Mucosa of descending colon (tissue), 3 donors: Measurements from ENCODE around the gene OSBPL5. TPM values are rescaled to one million over a fixed set of nuclear protein-coding genes. Genes with fewer than 3 reads are reported as not detected.

Source experiments
- ATAC-seq: fragments of 200-7000 bp; cut with Tn5 transposase; one replicate; pipeline ENCODE4 v1.9.1; 2020; ENCODE audit warnings: mild to moderate bottlenecking, moderate library complexity
- DNase-seq, 3 donors: peaks; one replicate each; pipeline ENCODE4 v3.0.0-alpha.2; 2020
- H3K36me3 ChIP-seq: fragments of 200-600 bp; one replicate; pipeline ENCODE4 v1.8.0; 2021; ENCODE audit warnings: low read depth, mild to moderate bottlenecking
- H3K4me1 ChIP-seq: fragments of 200-600 bp; one replicate; pipeline ENCODE4 v1.8.0; 2021; ENCODE audit warnings: low read depth, mild to moderate bottlenecking
- H3K4me3 ChIP-seq: fragments of 200-600 bp; one replicate; pipeline ENCODE4 v1.8.0; 2021; ENCODE audit warnings: mild to moderate bottlenecking
- H3K9me3 ChIP-seq: fragments of 200-600 bp; one replicate; pipeline ENCODE4 v1.8.0; 2021; ENCODE audit warnings: mild to moderate bottlenecking
- intact Hi-C, 2 donors: fragments of 100-400 bp; cut with DNase I in 1 of 2; cut with micrococcal nuclease in 1 of 2; formaldehyde crosslinking; loops; one replicate each; pipeline versions ENCODE4 v1.11.0 to v1.11.1; 2022; cut with DNase I, micrococcal nuclease
- total RNA-seq, 3 donors: library from RNA; stranded (reverse); fragmentation: NEBNext Ultra II Directional in 2 of 3; extraction: Animal tissue kit (Norgen Biotek cat#: 25700) in 2 of 3; gene quantifications; one replicate each; pipeline versions ENCODE4 v1.2.1 to v1.2.4, GENCODE V29; 2021 to 2023
- TF ChIP-seq, protein P1 (sequence below): fragments of 200-600 bp; IDR thresholded peaks from one replicate; pipeline ENCODE4 v1.8.0; 2022; ENCODE audit warnings: antibody characterized with exemption, mild to moderate bottlenecking
- donor health status: DM: no; HTN: no; CAD: no; lungs with moderate emphysema.
- donor health status: DM: no; HTN: no; CAD: no.
- donor health status: DM: no; HTN: yes; CAD: no.

Gene OSBPL5
- total RNA-seq, 3 donors from 2014 or later, result 43.6 to 64.1 (median 52.4) TPM

DNA sequence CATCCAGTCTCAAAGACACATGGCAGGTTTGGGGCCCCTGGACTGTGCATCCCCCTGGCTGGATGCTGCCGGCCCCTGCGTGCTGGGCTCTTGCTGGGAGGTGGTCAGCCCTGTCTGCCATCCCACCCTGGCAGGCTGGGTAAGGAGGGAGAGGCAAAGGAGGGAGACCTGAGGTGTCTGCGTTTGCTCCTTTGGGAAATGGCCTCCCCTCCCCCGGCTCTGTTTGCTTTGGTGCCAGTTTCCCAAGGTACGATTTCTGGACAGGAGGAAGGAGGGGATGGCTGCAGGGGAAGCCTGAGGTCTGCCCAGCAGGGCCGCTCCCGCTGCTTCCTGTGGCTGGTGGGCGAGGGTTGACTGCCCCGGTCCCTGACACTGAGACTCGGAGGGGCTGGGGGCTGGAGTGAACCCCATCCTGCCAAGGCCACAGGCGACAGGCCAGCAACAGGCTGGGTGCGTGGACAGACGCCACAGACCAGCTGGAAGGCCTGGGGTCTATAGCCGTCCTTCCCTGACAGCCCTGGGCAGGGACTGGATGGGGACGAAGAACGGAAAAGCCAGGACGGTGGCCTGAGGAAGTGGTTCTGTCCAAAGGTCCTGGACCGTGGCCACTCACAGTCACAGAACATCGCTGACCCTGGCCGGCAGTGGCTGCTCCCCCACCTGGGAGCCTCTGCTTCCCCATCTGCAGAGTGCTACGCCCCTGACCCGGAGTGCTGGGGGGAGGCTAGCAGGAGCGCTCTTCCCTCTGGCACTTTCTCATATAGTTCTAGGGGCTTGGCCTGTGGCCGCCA, 38.0 kb downstream of the OSBPL5 start:
- H3K9me3 ChIP-seq, result no peaks in the 10 kb centered on the region
- TF ChIP-seq, protein P1, sequence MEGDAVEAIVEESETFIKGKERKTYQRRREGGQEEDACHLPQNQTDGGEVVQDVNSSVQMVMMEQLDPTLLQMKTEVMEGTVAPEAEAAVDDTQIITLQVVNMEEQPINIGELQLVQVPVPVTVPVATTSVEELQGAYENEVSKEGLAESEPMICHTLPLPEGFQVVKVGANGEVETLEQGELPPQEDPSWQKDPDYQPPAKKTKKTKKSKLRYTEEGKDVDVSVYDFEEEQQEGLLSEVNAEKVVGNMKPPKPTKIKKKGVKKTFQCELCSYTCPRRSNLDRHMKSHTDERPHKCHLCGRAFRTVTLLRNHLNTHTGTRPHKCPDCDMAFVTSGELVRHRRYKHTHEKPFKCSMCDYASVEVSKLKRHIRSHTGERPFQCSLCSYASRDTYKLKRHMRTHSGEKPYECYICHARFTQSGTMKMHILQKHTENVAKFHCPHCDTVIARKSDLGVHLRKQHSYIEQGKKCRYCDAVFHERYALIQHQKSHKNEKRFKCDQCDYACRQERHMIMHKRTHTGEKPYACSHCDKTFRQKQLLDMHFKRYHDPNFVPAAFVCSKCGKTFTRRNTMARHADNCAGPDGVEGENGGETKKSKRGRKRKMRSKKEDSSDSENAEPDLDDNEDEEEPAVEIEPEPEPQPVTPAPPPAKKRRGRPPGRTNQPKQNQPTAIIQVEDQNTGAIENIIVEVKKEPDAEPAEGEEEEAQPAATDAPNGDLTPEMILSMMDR, result no peak
- intact Hi-C loops, result loop anchor here in 1 of 2 donors (10.0 kb wide), 1 partner anchor 48 kb away; no protein-coding TSS in a partner anchor
- no peaks in the 10 kb centered on the region for H3K36me3 ChIP-seq
- ATAC-seq (no peak), DNase-seq (peak in 2 of 3 donors; percentile 51 to 54)
- H3K4me1 ChIP-seq, result peaks cover 23% of the 10 kb centered on the region
- H3K4me3 ChIP-seq, result no peak overlapping the region

DNA sequence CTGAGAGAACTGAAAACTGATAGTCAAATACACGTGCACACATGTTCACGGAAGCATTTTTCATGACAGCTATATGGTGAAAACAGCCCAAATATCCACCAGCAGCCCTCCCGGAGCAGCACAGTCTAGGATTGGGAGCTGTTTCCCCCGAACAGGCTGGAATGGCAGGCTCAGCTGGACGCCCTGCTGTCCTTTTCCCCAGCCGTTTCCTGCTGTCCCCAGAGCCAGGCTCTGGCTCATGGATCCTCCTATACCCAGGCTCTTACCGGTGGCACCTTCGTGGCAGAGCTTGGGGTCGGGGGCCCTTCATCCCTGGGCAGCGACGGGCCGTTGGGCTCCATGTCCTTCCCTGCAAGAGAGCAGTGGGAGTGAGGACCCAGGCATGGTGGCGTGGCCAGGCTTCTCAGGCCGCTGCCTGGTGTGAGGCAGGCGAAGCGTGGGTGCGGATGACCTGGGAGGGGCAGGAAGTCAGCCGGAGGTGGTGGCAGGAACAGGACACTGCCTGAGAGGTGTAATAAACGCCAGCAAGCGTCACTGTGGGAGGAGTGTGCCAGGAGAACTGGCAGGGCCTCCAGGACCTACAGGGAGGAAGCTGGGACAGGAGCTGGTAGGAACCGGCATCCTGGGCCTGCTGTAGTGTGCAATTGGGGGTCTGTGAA, 38.8 kb downstream of the OSBPL5 start:
- Histone ChIP-seq H3K4me1 (peaks cover 23% of the 10 kb centered on the region), H3K4me3 (no peak overlapping the region), H3K9me3 (no peaks in the 10 kb centered on the region), H3K36me3 (no peaks in the 10 kb centered on the region)
- intact Hi-C loops, result loop anchor here in 1 of 2 donors (10.0 kb wide), 1 partner anchor 48 kb away; no protein-coding TSS in a partner anchor
- DNase-seq, result peak; percentile 87 to 92 (median 91)
- peak; percentile 93 for ATAC-seq
- TF ChIP-seq, protein P1, result no peak

DNA sequence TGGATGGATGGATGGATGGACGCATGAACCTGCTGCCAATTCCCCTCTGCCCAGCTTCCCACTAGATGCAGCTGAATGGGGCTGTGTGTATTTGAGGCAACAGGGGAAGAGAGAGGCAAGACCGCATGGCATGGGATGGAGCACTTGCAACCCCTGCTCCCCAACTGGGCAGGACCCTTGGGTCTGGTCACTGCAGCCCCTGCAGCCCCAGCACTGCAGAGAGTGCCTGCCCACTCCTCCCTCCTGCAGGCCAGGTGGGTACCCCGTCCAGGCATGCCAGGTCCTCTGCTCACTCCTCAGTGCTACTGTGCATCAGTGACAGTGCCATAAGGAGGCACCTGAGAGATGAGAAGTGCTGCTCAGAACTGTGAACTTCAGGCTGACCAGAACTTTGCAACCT, 40.3 kb downstream of the OSBPL5 start:
- ATAC-seq (no peak), DNase-seq (peak in 2 of 3 donors; percentile 24 to 45)
- Histone ChIP-seq H3K4me1 (peaks cover 23% of the 10 kb centered on the region), H3K4me3 (no peak overlapping the region), H3K36me3 (no peaks in the 10 kb centered on the region), H3K9me3 (no peaks in the 10 kb centered on the region)
- intact Hi-C loops, result loop anchor here in 1 of 2 donors (10.0 kb wide), 1 partner anchor 50 kb away; no protein-coding TSS in a partner anchor
- TF ChIP-seq, protein P1, result no peak

DNA sequence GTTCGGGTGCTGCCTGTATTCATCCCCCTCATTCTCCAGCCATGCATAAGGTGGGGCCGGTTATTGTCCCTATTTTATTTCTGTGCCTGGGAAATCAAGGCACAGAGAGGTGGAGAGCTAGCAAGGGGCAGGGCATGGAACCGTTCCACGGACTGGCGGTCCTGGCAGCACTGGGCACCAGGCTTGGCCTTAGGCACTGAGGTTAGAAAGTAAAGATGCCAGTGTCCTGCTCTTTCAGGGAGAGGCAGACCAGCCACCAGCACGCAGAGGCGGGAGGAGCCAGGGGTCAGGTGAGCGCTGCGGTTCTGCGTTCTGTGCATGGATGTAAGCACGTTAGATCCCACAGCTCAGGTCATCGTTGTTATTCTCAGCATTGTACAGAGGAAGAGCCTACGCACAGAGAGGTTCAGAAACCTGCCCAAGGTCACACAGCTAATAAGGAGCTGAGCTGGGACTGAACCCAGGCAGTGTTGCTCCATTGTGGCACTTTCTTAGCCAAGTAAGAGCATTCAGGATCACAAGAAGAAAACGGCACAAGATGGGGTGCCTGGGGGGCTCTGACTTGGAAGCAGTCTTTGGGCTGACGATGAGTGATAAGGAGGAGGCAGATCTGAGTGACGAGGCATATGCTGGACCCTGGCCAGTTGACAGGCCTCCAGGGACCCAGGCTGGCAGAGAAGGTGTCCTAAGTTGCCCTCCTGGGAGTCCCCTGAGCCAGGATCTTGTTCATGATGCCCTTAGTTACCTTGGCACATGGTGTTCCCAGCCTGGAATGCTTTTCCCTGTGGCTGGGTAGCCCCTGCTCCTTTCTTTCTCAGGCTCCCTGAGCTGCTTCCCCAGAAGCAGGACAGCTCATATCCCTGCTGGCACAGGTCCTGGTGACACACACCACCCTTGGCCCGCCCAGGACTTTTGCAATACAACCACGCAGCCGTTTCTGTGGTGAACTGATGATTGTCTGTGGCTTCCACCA, 41.1 kb downstream of the OSBPL5 start:
- ATAC-seq, result peak; percentile 57
- intact Hi-C loops, result loop anchor here in 1 of 2 donors (10.0 kb wide), 1 partner anchor 51 kb away; no protein-coding TSS in a partner anchor
- no peak overlapping the region for H3K4me3 ChIP-seq
- peaks cover 23% of the 10 kb centered on the region for H3K4me1 ChIP-seq
- H3K9me3 ChIP-seq, result no peaks in the 10 kb centered on the region
- no peaks in the 10 kb centered on the region for H3K36me3 ChIP-seq
- TF ChIP-seq, protein P1, result no peak
- DNase-seq, result peak; percentile 63 to 79 (median 67)

DNA sequence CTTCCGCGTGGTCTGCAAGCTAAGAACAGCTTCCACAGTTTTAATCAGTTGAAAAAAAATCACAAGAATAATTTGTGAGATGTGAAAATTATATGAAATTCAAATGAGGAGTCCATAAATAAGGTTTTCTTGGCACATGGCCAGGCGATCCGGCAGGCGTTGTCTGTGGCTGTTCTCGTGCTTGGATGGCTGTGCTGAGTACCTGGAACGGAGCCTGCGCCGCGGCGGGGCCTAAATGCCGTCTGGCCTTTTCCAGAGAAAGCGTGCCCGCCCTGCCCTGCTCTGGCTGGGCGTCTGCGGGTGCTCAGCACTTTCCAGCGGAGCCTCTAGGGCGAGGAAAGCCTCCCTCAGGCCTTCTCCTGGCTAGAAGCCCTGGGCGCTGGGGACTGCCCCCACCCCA, 41.8 kb downstream of the OSBPL5 start:
- H3K9me3 ChIP-seq, result no peaks in the 10 kb centered on the region
- peaks cover 23% of the 10 kb centered on the region for H3K4me1 ChIP-seq
- ATAC-seq (peak; percentile 47), DNase-seq (peak; percentile 72 to 82 (median 77))
- H3K36me3 ChIP-seq, result no peaks in the 10 kb centered on the region
- H3K4me3 ChIP-seq, result no peak overlapping the region
- intact Hi-C loops, result loop anchor here in 1 of 2 donors (10.0 kb wide), 1 partner anchor 51 kb away; no protein-coding TSS in a partner anchor
- TF ChIP-seq, protein P1, result no peak
